GM21423 (cell line): Measurements from ENCODE around the gene MUC2.
"Not testable (repeated sequence)": the region's sequence is repeated elsewhere in the genome, so short reads cannot be mapped to it uniquely, and the experiment has no call there.

ENCODE experiments used
- ATAC-seq: cut with Tn5 transposase; IDR thresholded peaks from one replicate; pipeline ENCODE4 v1.9.1; 2021; ENCODE audit warnings: mild to moderate bottlenecking, moderate library complexity; ENCODE audit not compliant: unreplicated experiment

MUC2 gene

DNA sequence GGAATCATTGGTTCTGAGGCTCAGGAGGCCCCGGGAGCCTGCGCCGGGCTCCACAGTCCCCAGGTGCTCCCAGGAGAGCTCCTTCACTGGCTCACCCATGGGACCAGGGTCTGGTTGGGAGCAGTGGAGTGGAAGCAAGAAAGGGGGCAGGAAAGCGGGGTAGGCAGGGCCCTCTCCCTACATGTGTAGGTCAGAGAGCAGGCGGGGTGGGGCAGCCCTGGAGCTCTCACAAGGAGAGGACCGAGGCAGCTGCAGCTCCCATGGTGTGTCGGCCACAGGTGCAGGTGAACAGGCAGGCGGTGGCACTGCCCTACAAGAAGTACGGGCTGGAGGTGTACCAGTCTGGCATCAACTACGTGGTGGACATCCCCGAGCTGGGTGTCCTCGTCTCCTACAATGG is 28.3 kb downstream of the MUC2 start:
- ATAC-seq, result no peak

DNA sequence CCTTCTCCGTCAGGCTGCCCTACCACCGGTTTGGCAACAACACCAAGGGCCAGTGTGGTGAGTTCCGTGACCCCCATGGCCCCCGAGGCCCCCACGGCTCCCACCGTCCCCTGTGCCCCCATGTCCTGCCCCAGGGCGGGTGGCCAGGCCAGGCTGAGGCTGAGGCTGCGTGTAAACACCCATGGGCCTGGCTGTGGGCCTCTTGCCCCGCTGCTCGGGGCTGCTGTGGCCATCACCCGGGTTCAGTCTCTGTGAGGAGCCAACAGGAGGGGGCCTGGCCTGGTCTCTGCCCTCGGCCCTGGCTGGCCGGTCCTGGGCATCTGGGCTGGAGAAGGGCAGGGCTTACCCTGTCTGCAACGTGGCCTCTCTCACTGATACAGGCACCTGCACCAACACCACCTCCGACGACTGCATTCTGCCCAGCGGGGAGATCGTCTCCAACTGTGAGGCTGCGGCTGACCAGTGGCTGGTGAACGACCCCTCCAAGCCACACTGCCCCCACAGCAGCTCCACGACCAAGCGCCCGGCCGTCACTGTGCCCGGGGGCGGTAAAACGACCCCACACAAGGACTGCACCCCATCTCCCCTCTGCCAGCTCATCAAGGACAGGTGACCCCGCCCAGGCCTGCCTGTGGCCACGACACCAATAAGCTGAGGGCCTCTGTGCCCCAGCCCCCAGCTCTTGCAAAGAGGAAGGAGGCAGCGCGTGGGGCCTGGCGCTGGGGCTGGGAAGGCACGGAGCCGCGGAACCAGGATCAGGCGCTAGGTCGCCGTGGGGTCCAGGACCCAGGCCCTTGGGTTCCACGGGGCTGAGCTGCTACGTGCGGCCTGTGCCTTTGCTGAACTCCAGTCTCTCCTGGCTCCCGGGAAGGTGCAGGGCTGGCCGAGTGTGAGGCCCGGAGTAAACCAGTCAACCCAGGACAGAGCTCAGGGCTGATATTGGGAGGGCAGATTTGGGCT is 29.0 kb downstream of the MUC2 start:
- ATAC-seq, result no peak

DNA sequence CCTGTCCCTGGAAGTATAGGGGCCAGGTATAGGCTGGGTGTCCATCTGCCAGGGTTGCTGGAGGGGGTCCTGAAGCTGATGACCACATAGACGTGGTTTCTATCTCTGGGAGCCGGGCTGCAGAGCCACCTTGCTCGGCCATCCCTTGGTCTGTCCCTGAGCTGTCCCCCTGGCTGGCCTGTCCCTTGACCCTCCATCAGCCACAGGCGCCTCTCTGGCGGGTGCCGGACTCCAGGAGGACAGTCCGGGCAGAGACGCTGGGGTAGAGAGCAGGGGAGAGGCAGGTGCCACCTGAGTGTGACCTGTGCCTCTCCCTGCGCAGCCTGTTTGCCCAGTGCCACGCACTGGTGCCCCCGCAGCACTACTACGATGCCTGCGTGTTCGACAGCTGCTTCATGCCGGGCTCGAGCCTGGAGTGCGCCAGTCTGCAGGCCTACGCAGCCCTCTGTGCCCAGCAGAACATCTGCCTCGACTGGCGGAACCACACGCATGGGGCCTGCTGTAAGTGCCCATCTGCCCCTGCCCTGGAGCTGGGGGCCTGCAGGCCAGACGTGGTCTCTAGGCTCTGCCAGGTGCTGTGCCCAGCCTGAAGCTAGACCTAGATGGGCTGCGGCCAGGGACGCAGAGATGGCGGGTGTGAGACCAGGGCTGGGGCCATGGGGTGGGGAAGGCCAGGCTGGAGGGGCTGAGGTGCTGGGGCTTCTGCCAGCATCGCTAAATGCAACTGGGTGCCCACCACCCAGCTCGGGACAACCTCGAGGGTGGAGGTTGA is 29.9 kb downstream of the MUC2 start:
- ATAC-seq, result no peak

DNA sequence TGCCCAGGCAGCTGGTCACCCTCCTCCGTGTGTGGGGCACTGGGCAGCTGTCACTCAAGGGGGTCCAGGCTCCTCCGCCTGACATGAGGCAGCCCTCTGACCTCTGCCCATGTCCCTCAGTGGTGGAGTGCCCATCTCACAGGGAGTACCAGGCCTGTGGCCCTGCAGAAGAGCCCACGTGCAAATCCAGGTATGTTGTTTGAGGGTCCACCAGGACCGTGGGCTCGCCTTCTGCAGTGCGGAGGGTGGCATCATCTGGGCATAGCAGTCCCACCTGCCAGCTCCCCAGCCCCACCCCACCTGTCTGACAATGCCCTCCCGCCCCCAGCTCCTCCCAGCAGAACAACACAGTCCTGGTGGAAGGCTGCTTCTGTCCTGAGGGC is 30.5 kb downstream of the MUC2 start:
- ATAC-seq, result no peak

DNA sequence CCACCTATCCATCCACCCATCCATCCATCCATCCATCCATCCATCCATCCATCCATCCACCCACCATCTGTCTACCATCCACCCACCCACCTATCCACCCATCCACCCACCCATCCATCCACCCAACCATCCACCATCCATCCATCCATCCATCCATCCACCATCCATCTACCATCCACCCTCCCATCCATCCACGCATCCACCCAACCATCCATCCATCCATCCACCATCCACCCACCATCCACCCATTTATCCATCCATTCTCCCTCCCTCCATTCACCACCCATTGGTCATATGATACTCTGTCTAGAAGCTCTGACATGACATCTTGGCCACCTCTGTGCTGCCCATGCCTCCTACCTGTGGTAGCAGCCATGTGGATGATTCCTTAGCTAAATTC is 31.7 kb downstream of the MUC2 start:
- no peak for ATAC-seq

DNA sequence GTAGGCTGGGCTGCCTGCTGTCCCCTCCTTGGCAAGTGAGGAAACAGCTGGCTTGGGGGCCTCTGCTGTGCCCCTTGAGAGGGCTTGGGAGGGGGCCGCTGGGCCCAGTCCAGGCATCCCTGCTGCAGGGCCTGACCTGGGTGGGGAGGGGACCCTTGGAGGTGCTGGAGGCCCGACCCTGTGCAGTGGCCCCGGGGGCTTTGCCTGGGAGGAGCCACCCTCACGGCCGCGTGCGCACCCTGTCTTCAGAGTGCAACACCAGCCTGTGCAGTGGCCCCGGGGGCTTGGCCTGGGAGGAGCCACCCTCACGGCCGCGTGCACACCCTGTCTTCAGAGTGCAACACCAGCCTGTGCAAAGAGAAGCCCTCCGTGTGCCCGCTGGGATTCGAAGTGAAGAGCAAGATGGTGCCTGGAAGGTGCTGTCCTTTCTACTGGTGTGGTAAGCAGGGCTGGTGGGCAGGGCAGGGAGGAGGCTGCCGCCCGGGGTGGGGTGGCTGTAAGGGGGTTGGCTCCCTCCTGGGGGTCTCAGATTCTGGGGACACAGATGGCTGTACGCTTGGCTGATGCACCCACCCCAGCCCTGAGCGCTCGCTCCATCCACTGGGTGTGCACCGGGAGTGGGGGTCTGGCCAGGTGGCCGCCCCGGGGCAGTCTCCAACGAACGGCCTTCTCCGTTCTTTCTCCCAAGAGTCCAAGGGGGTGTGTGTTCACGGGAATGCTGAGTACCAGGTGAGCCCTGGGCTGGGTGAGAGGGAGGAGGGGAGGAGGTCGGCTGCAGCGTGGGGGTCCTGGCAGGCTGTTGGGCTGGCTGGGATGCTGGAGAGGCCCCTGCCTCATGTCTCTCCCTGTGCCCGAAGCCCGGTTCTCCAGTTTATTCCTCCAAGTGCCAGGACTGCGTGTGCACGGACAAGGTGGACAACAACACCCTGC is 32.9 kb downstream of the MUC2 start:
- no peak for ATAC-seq

DNA sequence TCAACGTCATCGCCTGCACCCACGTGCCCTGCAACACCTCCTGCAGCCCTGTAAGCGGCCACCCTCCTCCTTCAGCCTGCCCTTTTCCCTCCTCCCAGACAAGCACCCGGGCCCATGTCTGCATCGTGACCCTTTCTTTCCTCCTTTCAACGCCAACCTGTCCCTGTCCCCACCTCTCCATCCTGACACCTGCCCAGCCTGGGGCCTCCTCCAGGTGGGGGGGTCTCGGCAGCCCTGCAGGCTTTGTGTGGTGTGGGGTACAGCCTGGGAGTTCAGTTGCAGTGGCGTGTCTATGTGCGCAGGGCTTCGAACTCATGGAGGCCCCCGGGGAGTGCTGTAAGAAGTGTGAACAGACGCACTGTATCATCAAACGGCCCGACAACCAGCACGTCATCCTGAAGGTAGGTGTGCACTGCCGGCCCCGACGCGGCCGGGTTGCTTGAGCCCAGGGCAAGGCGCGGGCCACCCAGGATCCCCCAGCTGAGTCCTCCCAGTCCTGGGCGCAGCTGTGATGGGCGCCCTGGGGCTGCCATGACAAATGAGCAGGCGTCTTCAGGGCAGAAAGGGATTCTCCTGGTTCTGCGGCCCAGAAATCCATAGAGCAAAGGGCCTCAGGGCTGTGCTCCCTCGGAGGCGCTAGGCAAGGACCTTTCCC is 33.7 kb downstream of the MUC2 start:
- ATAC-seq, result no peak

DNA sequence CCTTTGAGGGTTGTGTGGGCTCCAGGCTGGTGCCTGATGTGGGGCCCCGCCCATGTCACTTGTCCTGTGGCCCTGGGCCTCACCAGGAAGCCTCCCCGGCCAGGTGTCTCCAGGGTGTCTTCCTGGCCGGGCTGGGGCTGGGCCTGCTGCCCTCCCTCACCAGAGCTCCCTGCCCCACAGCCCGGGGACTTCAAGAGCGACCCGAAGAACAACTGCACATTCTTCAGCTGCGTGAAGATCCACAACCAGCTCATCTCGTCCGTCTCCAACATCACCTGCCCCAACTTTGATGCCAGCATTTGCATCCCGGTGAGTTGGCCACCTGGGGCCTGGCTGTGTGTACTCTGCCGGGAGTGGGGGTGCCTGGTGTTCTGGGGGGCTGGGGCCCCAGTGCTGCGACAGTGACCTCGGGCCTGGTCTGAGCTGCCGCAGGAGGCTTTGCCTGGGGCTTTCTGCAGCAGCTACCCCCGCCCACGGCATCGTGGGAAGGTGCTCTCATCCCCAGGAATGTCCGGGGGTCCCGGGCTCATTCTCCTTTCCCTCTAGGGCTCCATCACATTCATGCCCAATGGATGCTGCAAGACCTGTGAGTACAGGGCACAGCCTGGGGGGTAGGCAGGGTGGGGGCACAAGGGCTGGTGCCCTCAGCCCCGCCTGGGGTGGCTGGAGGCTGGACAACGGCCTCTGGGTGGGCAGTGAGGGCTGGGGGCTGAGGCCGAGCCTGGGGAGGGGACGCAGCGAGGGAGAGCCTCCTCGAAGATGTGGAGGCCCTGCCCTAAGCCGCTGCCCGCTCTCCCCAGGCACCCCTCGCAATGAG is 34.6 kb downstream of the MUC2 start:
- ATAC-seq, result no peak

DNA sequence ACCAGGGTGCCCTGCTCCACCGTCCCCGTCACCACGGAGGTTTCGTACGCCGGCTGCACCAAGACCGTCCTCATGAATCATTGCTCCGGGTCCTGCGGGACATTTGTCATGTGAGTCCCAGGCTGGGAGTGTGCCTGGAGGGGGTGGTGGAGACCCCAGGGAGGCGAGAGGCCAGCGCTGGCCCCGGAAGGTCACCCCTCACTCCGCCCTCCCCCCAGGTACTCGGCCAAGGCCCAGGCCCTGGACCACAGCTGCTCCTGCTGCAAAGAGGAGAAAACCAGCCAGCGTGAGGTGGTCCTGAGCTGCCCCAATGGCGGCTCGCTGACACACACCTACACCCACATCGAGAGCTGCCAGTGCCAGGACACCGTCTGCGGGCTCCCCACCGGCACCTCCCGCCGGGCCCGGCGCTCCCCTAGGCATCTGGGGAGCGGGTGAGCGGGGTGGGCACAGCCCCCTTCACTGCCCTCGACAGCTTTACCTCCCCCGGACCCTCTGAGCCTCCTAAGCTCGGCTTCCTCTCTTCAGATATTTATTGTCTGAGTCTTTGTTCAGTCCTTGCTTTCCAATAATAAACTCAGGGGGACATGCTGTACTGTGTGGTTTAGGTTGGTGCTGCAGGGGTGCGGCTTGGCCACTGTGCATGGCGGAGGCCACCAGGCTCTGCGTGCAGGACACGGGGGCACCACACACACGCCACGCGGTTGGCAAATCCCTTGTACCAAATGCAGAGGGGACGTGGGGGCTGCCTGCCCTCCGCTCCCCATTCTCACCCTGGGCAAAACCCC is 35.4 kb downstream of the MUC2 start:
- no peak for ATAC-seq

DNA sequence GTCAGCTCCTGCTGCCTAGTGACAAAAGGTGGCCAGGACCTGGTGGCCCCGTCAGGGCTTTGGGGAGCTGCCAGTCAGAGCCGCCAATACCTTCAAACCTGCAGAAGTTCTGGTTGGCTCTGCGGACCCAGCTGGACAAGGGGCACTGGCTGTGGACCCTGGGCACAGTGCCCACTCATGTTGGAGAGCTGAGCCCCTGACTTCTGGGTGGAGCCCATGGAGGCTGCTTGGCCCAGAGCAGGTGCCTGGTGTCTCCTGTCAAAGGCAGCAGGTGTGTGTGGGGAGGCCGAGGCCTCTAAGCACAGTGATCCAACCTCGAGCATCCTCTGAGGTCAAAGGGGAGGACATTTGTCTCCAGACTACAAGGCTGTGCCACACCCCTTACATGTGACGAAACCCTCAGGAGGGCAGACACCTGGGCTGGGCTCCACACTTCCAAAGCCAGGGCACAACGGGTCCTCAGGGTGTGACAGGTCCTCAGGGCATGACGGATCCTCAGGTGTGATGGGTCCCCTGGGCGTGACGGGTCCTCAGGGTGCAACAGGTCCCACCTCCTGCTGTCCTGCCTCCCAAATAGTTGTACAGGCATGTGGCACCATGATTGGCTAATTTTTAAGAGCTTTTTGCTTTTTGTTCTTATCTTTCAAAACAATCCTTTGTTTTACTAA is 37.0 kb downstream of the MUC2 start:
- no peak for ATAC-seq

DNA sequence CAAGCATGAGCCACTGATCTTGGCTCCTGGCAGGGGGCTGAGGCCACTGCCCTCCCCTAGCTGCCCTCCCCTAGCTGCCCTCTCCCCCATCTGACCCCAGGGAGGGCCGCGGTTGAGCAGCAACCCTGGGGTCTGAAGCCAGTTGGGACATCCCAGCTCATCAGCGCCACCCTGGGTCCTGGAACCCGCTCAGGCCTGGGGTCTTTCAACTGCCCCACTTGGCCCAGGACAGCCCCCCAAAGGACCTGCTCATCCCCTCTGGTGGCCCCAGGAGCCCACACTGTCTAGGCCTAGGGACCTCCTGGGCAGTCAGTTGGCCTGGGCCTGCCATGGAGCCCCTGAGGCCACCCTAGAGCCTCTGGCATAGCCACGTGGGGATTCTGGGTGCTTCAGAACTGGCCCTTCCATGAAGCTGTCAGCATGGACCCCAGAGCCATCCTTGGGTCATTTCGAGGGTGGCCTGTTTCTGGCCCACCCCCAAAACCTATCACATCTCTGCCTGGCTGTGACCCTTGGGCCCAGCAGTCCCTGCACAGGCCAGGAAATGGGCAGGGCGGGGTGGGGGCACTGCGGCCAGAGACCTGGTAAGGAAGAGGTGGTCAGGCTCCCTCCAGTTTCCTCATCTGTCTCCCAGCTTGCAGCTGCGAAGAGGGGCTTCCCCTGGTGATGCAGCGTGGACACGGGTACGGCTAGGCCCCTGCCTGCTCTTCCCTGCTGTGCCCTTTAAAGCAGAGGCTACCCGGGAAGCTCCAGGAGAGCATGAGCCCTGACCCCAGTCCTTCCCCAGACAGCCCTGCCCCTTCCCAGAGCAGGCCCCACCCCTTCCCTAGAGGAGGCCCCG is 37.9 kb downstream of the MUC2 start:
- ATAC-seq, result no peak

DNA sequence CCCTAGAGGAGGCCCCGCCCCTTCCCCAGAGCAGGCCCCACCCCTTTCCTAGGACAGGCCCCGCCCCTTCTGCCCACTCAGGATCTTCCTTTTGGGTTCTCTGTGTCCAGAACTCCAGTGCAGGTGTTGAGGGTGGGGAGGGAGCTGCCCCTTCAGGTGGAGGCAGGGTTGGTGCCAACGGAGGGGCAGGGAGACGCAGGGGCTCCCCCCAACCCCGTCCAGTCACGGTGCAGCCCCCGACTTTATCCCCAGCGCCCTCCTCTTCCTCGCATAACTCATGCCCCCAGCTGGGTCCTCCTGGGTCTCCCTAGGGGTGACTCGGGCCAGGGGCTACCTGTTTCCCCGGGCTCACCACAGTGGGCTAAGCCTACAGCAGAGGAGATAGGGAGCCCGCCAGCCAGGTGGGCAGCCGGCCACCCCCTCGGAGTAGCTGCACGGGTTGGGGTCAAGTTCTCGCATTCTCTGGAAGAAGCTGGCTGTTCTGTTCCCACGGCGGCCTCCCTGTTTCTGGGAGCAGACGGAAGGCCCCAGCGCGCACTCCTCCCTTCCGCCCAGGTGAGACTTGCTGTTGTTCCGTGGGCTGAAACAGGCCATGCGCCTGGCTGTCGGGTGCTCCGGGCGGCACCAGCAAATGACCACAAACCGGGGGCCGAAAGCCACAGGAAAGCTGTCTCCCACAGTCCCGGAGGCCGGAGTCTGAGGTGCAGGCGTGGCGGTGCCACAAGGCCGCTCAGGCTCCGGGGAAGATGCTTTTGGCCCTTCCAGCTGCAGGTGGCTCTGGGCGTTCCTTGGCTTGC is 38.9 kb downstream of the MUC2 start:
- ATAC-seq, result no peak

DNA sequence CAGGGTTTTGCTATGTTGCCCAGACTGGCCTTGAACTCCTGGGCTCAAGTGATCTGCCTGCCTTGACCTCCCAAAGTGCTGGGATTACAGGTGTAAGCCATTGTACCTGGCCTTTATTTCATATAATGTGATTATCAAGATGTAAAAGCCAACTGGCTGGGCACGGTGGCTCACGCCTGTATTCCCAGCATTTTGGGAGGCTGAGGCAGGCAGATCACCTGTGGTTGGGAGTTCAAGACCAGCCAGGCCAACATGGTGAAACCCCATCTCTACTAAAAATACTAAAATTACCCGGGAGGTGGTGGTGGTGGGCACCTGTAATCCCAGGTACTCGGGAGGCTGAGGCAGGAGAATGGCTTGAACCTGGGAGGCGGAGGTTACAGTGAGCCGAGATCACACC is 40.6 kb downstream of the MUC2 start:
- ATAC-seq, result not testable (repeated sequence)

DNA sequence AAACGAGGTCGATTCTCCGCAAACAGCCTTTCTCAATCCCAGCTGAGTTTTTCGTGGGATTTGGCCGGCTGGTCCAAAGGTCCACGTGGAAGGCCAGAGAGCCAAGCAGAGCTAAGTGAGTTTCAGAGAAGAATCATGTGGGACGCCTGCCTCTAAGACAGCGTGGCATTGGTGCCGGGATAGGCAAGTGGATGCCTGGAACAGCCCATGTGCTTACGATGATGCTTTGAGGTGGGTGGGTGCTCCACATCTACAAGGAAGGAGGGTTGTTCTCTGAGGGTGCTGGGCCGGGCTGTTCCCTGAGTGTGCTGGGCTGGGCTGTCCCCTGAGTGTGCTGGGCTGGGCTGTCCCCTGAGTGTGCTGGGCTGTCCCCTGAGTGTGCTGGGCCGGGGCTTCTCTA is 41.4 kb downstream of the MUC2 start:
- ATAC-seq, result no peak

DNA sequence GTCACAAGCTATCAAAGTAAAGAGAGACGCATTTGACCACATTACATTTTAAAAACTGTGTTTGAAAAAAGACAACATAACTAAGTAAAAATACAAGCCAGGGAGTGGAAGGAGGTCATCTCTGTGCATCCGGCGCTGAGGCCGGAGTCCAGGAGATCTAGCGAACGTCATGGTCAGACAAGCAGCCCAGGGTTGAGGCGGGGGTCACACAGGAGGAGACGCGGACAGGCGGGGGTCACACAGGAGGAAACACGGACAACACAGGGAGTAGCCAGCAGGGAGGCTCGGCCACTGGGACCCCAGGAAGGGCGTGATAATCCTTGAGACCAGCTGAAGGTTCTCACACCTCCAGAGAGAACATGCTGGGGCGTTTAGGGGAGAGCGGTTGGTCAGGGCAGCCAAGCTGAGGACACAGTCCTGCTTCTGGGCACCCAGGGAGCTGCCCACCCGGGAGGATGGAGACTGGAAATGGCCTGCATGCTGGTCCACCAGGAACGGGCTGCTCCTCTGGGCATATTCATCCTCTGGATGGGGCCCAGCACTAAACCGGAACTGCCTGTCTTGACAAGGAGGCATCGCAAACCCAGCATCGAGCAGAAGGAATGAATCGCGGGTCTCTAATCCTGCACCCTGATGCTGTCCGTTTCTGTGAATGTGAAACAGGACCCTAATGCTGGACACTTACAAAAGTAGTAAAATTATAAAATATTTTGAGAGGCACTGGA is 42.2 kb downstream of the MUC2 start:
- ATAC-seq, result no peak

DNA sequence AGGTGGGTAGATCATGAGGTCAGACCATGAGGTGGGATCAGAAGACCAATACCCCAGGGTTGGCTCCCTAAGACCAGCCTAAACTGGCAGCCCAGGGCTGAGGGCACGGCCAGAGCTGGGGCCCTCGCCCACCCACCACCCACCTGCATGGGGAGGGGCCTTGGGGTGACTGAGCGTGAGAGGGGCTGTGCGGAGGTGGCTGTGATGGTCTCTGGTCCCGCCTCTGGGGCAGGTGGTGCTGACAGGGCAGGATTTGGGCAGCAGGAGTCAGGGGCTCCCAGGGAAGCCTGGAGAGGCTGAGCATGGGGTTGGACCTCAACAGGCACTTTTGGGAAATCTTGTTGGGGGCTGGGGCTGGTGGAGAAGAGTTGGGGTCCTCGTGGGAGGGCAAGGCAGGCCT is 43.3 kb downstream of the MUC2 start:
- ATAC-seq, result no peak
